Fibroblast of skin of left biceps (primary cell): ENCODE data around the gene FEM1B.
"Not testable (repeated sequence)": the region's sequence is repeated elsewhere in the genome, so short reads cannot be mapped to it uniquely, and the experiment has no call there.

Experiments
- DNase-seq, 2 experiments: peaks; one replicate each; pipeline ENCODE4 v3.0.0-alpha.2; 2013; ENCODE audit warnings: low read depth in 2 of 2

The FEM1B gene

DNA sequence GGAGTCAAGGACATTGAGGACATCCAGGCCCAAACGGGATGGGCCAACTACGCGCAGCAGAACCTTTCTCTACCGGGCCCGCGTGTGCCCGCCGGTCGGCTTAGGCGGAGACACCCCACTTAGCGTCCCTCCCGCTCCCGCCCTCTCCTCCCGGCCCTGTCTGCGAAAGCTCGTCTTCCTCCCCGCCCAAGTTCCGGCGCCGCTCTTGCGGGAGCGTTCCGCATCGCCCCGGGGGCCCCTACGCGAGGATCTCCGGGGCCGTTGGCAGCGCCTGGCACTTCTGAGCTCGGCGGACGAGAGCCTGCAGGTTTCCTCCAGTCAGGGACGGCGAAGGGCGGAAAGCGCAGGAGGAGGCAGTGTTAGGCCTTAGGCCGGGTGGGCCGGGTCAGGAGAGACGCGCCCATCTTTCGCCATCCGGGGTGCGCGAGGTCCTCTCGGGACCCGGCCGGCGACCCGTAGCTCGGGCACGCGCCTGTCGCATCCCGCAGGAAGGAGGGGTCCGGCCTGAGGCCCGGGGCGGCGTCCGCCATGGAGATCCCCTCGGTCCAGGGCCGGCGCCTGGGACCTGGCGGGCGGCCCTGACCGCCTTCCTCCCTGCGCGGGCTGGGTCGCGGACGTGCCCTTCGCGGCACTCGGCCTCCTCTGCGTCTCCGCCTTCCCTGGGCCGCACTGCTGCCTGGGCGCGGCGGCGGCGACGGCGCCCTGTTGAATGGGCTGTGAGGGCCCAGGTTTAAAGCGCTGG lies at the start of gene FEM1B:
TSS of gene FEM1B (plus strand) at position 143 of the 742 bp plus-strand sequence. CDS start 673 bp downstream, outside the sequence.
- peak; percentile 81 to 82 for DNase-seq

DNA sequence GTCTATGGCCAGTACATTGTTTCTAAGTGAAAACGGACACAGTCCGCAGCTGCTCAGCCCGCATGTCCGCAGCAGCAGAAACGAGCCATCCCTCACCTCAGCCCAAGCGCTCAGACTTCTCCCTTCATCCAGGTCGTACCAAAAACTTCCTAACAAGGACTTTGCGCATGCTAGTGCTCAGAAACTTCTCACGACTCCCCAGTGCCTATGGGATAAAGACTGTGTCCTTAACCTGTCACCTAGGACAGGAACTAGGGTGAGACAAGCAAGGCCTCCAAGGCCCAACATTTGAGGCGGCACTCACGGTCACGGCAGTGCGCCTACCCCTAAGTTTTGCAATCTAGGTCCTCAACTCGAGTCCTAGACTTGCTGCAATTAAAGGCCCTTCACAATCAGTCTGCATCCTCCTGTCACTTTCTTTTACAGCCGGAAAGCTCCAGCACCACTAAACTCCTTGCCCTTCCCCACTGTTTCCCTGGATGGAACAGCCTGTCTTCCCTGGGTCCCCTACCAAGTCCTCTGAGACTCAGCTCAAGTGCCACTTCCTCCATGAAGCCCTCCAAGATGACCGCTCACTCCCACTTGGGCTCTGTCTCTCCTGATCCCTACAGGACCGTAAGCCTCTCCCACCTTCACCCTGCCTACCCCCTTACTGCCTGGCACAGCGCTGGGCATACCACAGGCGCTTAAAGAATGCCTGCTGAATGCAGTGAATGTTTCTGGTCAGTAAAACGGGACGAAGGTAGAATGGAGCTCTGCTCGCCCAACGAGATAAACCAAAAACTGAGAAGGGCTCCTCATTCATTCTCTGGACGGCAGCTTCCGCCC lies 49.2 kb upstream of the FEM1B start:
- DNase-seq: no peak

DNA sequence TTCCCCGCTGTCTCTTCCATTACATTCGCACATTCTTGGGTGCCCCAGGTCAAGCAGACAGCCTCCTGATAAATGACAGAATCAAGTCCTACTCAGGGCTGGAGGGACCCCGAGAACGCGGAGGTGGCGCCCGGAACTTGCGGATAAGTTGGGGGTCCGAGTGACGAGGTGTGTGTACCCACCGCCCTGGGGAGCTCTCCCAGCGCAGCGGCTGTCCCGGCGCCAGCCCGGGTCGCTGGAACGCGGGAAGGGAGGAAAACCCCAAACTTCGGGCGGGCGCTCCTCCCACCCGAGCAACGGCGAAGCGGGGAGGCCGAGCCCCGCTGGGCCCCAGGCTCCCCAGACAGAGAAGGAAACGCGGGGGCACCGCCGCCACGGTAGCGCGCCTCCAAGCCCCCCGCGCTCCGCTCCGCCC lies 48.6 kb upstream of the FEM1B start:
- DNase-seq: no peak

DNA sequence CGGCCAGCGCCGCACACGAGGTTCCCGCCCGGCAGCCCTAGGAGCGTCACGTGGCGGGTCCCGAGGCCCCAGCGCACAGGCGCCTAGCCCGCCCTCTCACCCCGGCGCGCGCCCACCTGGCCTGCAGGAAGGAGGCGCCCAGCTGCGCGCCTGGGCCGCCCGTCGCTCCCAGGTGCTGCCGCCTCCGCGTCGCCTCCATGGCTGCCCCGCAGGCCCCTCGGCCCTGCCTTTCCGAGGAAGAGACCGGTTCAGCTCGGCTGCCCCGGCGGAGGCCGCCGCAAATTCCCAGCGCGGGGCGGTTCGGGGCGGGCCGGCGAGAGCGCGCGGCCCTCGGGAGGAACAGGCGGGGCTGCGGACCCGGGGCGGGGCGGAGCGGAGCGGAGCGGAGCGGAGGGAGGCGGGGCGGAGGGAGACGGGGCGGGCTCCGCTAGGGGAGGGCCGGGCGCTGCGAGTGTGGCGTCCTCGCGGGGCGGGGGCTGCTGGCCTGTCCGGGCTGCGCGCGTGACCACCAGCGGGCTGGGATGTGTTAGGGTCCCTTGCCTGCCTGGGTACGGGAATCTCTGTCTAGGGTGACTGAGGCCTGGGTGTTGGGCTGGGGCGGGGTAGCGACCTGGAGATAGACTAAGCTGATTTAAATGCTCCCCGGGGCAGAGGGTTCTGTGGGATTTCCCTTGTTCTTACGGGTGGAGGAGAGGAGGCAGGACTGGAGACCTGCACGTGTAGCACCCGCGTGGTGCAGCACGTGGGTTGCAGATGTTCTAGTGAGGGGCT lies 48.0 kb upstream of the FEM1B start, which contains the start of gene CLN6:
TSS of gene CLN6 (minus strand) at position 343 of the 771 bp plus-strand sequence. CDS start at position 199, 144 bp downstream.
- DNase-seq: peak; percentile 30 to 50

DNA sequence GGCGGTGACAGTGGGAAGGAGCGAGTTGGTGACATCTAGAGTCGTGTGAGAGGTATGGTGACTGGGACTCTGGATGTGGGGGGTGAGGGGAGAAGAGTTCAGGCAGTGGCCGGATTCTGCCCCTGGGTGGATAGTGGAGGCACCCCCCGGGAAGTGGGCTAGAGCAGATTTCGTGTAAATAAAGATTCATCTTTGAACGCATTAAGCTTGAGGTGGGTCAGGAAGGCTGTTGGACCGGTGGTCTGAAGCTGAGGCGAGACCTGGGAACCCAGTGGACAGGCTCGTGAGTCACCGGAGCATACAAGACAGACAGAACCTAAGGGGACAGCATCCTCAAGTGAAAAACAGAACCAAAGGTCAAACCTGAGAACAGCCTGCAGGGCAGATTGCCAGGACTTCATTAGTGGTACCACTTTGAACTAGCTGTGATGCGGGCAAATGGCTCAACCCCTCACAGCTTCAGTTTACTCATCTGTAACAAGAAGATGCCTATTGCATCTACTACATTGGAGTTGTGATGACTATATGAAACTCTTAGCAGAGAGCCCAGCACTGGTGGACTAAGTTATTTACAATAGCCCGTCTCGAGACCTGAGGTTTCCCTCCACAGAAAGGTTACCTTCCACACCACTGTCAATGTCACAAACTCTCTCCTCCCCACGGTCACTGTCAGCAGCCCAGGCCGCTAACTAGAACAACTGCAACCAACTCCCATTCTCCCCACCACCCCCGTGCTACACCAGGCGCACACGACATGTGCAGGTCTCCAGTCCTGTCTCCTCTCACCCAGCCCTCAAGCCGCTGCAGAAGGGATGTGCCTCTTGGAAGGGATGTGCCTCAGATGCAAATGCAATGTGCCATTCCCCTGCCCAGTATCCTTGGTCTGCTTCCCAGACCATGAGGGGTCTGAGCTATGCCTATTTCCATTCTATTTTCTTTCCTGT lies 47.1 kb upstream of the FEM1B start:
- no peak for DNase-seq

DNA sequence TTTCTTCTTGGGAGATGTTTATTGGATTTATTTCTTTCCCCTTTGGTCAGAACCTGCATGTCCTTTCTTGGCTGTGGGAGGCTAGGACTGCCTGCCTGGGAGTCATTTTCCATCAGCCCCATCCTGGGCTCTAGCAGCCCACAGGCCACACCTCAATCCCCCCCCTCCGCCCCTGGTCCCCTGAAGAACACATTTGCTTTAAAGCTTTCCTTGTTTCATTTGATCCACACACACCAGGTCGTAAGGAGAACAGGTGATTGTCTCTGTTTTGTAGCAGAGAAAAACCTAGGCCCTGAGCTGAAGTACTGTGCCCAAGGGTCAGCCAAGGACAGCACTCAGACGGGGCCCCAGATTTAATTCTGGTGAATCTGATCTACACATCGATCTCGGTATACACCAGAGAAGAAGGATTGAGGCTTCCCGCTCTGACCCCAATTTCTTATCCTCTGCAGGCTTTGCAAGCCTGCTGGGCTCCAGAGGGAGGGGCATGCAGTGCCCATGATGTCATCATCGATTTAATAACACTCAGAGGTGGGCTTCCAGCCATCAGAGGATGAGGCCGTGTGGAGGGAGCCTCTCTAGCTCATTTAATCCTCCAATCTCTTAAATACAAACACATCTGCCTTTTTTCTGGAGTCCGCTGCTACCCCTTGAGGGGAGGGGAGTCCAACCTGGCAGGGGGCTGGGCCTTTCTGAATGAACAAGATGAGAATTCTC lies 46.3 kb upstream of the FEM1B start:
- no peak for DNase-seq

DNA sequence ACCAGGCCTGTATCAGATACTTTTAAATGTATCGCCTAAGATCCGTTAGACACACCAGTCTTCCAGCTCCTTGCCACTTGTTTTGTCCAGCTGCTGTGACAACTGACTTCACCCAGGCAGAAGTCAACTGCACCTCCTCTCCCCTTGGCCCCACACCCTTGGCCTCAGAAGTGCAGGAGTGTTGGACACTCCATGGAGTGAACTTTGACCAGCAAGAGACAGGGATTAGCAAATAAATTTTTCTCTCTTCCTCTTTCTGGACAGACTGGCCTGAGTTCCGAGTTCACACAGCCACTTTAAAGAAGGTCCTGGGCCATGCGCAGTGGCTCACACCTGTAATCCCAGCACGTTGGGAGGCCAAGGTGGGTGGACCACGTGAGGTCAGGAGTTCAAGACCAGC lies 45.1 kb upstream of the FEM1B start:
- no peak for DNase-seq

DNA sequence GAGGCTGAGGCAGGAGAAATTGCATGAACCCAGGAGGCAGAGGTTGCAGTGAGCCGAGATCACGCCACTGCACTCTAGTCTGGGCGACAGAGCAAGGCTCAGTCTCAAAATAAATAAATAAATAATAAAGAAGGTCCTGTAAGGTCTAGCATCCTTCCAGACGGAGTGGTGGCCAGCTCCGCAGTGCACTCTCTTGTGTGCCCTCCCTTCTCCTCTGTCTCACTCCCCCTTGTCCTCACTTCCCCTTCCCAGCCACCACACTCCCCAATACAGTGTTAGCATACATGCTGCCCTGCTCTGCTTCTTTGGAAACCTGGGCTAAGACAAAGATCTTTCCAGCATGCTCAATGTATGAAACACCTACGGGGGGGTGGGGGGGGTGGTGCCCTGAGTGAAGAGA lies 44.6 kb upstream of the FEM1B start:
- no peak for DNase-seq

DNA sequence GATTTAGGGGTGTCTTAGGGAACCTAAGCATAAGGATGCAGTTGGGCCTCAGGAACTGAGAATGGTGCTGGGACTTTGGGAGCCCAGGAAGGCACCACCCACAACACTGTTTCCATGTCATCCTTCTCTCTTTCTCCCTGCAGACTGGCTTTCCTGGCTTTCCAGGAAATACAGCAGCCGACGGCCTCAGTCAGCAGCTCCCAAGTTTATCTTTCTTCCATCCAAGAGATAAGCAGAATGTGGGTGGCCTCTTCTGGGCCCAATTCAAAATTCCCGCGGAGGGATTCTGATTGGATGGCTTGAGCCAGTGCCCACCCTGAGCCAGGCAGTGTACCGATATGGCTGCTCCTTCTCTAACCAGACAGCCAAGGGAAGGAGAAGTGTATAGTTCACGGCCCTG lies 43.5 kb upstream of the FEM1B start:
- DNase-seq: no peak

DNA sequence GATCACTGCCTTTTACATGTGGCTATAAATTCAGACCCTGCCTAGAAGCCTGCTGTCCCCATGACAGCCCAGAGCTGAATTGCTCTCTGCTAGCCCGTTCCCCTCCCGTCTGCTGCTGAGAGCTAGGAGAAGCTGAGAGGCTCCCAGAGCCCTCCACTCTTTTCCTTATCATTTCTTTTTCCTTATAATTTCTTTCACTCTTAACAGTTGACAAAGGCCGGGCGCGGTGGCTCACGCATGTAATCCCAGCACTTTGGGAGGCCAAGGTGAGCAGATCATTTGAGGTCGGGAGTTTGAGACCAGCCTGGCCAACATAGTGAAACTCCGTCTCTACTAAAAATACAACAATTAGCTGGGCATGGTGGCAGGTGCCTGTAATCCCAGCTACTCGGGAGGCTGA lies 43.0 kb upstream of the FEM1B start:
- not testable (repeated sequence) for DNase-seq

DNA sequence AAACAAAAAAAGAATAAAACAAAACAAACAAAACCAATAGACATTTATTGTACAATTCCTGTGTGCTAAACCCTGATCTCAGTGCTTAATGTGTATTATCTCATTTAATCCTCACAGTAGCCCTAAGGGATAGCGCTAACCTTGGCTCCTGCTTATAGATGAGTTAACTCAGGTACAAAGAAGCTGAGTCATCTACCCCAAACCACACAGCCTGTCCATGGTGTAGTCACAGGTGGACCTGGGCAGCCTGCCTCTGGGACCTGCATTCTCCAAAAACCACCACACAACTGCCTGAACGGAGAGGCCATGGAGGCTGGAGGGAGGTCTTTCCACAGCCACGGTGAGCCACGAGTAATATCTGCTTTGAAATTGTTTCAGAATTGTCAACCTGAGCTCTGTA lies 42.5 kb upstream of the FEM1B start:
- no peak for DNase-seq

DNA sequence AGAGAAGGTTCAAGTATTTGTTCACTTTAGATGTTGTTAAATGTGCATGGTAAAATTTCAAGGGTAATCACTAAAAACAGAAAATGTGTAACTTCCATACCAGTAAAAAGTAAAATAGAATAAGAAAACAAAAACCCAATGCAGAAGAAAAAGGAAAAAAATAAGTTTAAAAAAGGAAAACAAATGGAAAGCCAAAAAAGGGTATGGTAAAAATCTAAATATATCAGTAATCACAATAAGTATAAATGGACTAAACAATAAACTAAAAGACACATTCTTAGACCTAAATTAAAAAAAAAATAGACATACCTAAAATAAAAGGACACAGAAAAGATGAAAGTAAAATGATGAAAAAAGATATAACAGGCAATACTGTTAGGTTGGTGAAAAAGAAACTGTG lies 38.5 kb upstream of the FEM1B start:
- no peak for DNase-seq

DNA sequence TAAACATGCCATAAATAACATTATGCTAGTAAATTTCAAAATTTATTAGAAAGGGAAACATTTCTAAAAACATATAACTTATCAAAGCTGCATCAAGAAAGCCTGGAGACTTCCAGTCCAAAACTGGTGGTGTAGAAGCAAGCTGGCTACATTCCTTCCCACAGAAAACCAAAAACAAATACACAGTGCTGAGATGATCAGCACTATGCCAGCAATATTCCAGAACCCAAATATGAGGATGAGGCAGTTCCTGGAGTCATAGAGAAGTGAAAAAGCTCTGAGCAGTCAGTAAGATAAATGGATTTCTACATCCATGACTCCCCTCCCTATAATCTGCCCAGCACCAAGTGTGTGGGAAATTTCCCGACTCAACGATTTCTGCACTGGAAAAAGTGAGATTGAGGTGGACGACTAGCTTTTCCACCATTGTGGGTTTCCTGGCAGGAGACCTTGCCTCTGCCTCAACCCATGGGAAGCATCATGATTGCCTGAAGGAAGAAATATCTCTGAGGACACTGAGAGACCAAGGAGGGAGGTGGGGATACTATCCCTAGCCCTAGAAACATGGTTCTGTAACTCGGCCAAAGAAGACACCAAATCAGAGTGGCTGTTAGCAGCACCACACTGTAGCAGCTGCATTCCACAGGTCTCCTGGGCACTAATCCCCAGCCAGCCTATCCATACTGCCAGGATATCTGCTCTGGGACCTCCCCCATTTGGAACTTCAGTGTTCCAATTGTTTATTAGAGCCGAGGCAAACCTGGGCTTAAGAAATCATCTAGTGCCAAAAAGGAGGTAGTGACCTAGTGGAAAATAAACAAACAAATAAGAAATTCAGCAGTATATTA lies 36.2 kb upstream of the FEM1B start:
- DNase-seq: no peak

DNA sequence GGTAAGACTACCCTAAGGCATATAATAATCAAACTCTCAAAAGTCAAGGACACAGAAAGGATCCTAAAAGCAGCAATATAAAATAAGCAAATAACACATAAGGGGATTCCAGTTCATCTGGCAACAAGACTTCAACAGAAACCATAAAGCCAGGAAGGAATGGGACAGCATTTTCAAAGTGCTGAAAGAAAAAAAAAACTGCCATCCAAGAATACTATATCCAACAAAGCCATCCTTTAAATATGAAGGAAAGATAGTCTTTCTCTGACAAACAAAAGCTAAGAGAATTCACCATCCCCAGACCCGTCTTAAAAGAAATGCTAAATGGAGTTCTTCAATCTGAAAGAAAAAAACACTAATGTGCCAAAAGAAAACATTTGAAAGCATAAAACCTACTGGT lies 33.3 kb upstream of the FEM1B start:
- no peak for DNase-seq

DNA sequence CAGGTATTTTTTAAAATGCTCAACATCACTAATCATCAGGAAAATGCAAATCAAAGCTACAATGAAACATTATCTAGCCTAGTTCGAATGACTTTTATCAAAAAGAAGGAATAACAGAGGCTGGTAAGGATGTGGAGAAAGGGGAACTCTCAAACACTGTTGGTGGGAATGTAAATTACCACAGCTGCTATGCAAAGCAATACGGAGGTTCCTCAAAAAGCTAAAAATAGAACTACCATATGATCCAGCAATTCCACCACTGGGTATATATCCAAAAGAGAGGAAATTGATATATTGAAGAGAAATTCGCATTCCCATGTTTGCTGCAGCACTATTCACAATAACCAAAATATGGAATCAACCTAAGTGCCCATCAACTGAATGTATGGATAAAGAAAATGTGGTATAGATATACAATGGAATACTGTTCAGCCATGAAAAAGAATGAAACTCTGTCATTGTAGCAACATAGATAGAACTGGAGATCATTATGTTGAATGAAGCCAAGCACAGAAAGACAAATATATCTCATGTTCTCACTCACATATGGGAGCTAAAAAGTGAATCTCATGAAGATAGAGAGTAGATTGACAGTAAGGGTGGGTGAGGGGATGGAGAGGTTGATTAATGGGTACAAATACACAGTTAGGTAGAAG lies 28.4 kb upstream of the FEM1B start:
- no peak for DNase-seq

DNA sequence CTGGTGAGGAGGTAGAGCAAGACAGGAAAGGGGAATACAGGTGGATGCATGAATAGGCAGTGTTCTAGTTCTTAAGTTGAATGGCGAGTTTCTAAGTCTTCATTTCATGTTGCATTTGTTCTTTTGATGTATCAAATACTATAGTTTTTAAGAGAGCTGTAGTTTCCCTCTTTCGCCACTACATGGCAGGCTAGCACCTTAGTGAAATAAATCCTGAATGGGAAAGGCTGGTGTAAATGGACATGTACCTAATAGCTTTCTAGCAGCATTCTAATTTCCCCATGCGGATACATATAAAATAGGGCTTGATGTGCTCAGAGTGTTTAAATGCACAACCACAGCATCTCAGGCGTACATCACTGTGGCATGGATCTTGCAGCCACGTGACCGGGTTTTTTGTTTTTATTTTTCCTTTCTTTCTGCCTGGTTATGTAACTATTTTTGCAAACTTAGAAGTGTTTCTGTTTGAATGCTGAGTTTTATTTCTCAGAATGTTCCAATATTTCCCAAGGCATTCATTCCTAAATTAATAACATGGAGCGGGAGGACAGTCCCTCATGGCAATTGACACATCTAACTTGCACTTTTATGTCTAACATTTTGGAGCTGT lies 24.5 kb upstream of the FEM1B start:
- peak; percentile 56 to 57 for DNase-seq

DNA sequence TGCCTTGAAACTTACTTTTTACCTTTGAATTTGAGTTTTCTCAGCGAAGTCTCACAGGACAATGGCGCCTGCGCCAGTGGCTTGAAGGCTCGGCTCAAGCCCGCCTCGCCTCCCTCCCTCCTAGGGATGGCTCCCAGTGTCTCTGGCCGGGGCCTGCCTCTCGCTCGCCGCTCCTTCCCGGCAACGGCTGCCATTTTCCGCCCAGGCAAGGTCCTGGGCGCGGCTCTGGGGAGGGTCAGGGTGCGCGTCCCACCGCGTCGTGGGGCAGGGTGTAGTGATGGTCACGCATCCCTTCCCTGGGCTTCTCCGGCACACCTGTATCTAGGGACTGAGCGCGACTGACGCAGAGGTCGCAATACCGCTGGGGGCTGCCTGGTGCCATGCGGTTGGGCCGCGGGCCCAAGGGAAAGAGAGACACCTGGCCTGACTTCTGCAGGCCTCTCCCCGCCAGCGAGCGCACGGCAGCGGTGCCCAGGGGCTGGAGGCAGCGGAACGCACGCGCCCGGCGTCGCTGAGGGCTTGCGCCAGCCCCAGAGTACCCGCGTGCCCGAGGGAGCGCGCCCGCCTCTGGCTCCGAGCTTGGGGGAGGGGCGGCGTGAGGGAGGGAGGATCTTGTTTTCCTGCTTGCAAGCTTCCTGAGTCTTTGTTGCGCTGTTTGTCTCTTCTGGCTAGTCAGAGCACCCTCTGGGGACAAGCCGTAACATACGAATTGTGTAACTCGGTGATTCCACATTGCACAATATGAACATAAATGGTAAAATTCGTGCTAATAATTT lies 20.7 kb upstream of the FEM1B start:
- DNase-seq: peak; percentile 65 to 69

DNA sequence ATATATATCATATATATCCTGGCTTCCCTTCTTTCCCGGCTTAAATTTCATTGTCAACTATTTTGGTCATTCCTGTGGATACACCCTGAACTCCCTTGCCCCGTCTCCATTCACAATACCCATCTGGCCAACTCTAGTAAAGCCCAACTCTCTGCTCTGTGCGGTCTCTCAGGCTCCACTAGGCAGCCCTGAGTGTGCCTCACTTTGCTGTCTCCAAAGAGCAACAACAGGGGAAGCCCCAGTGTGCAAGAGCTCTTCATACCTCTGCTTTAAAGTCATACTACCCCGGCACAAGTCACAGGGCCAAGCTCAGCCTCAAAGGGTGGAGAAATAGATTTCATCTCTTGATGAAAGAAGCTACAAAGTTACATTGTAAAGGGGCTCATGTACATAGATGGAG lies 18.9 kb upstream of the FEM1B start:
- no peak for DNase-seq
